Left ventricle myocardium inferior (tissue), 1 donor: ENCODE results near the gene FOXA1. TPM values are rescaled to one million over a fixed set of nuclear protein-coding genes. Genes with fewer than 3 reads are reported as not detected.

Experiments used
- DNase-seq: peaks from one replicate; pipeline ENCODE4 v3.0.0-alpha.2; 2020
- H3K27ac ChIP-seq: fragments of 200-600 bp; replicated peaks from 2 replicates; pipeline ENCODE4 v1.8.0; 2021
- H3K27me3 ChIP-seq: fragments of 200-600 bp; 2 replicates; pipeline ENCODE4 v1.8.0; 2021; ENCODE audit warnings: low read depth
- H3K36me3 ChIP-seq: fragments of 200-600 bp; 2 replicates; pipeline ENCODE4 v1.8.0; 2021
- H3K4me1 ChIP-seq: fragments of 200-600 bp; 2 replicates; pipeline ENCODE4 v1.8.0; 2021
- H3K4me3 ChIP-seq: fragments of 200-600 bp; 2 replicates; pipeline ENCODE4 v1.8.0; 2021; ENCODE audit warnings: mild to moderate bottlenecking, moderate library complexity
- H3K9me3 ChIP-seq: fragments of 200-600 bp; replicated peaks from 2 replicates; pipeline ENCODE4 v1.8.0; 2021
- CTCF ChIP-seq: fragments of 200-600 bp; IDR thresholded peaks from 2 replicates; pipeline ENCODE4 v1.8.0; 2021; ENCODE audit warnings: antibody characterized with exemption, mild to moderate bottlenecking, borderline replicate concordance
- intact Hi-C: fragments of 100-400 bp; cut with micrococcal nuclease; formaldehyde crosslinking; loops from one replicate; pipeline ENCODE4 v1.11.0; 2022
- total RNA-seq: library from RNA; stranded (reverse); fragmentation: NEBNext Ultra II Directional; extraction: Animal tissue kit (Norgen Biotek cat#: 25700); gene quantifications from one replicate; pipeline ENCODE4 v1.2.1, GENCODE V29; 2021
- donor health status: DM: no; HTN: yes; CAD: no; lungs with severe emphysema.

FOXA1 gene
- total RNA-seq, 1 donor from 2014 or later, result not detected

- no peak for DNase-seq
- no peaks in the 10 kb centered on the region for H3K36me3 ChIP-seq
- H3K4me1 ChIP-seq, result peaks cover 42% of the 10 kb centered on the region
- TF ChIP-seq CTCF, result no peak
- no peaks in the 10 kb centered on the region for H3K9me3 ChIP-seq
- H3K4me3 ChIP-seq, result peak overlapping the region; percentile 59
- peaks cover 100% of the 10 kb centered on the region for H3K27me3 ChIP-seq
- intact Hi-C loops, result no loop called here
- no peak overlapping the region for H3K27ac ChIP-seq
Measured at GRCh38 chr14:37593511-37594237, 1.4 kb downstream of the FOXA1 start.

- H3K4me1 ChIP-seq, result peaks cover 40% of the 10 kb centered on the region
- H3K27ac ChIP-seq, result no peak overlapping the region
- H3K4me3 ChIP-seq, result no peak overlapping the region
- DNase-seq, result no peak
- H3K36me3 ChIP-seq, result no peaks in the 10 kb centered on the region
- H3K9me3 ChIP-seq, result no peaks in the 10 kb centered on the region
- intact Hi-C loops, result no loop called here
- no peak for TF ChIP-seq CTCF
- H3K27me3 ChIP-seq, result peaks cover 100% of the 10 kb centered on the region
Measured at GRCh38 chr14:37592482-37593408, 2.3 kb downstream of the FOXA1 start.

GRCh38 chr14:37591941-37592481, 3.0 kb downstream of the FOXA1 start:
- no peaks in the 10 kb centered on the region for H3K36me3 ChIP-seq
- TF ChIP-seq CTCF, result no peak
- H3K4me1 ChIP-seq, result peaks cover 42% of the 10 kb centered on the region
- H3K27ac ChIP-seq, result no peak overlapping the region
- H3K4me3 ChIP-seq, result no peak overlapping the region
- H3K27me3 ChIP-seq, result peaks cover 100% of the 10 kb centered on the region
- no peak for DNase-seq
- intact Hi-C loops, result no loop called here
- no peaks in the 10 kb centered on the region for H3K9me3 ChIP-seq

- Histone ChIP-seq H3K4me1 (peaks cover 42% of the 10 kb centered on the region), H3K36me3 (no peaks in the 10 kb centered on the region), H3K27ac (no peak overlapping the region), H3K9me3 (no peaks in the 10 kb centered on the region), H3K4me3 (no peak overlapping the region), H3K27me3 (peaks cover 100% of the 10 kb centered on the region)
- no peak for DNase-seq
- intact Hi-C loops, result no loop called here
- no peak for TF ChIP-seq CTCF
Measured at GRCh38 chr14:37591311-37591940, 3.6 kb downstream of the FOXA1 start.

- H3K4me1 ChIP-seq, result peaks cover 35% of the 10 kb centered on the region
- DNase-seq, result no peak
- H3K4me3 ChIP-seq, result no peak overlapping the region
- H3K36me3 ChIP-seq, result no peaks in the 10 kb centered on the region
- H3K9me3 ChIP-seq, result no peaks in the 10 kb centered on the region
- TF ChIP-seq CTCF, result no peak
- H3K27ac ChIP-seq, result no peak overlapping the region
- intact Hi-C loops, result no loop called here
- peaks cover 100% of the 10 kb centered on the region for H3K27me3 ChIP-seq
Measured at GRCh38 chr14:37590428-37591139, 4.5 kb downstream of the FOXA1 start.
